ENCODE results near the gene FAU.
A peak's percentile ranks its signal among the peaks of the same experiment; 100 is the strongest.
"Not testable (repeated sequence)": the region's sequence is repeated elsewhere in the genome, so short reads cannot be mapped to it uniquely, and the experiment has no call there.

The FAU gene

GRCh38 chr11:65121865-65122696 lies at the start of gene FAU, which contains the start of gene MRPL49:
Gene FAU, minus strand, starts transcription at chr11:65122134. Its CDS starts 321 bp downstream, at chr11:65121813.
Gene MRPL49, plus strand, starts transcription at chr11:65122321. Its CDS starts 26 bp downstream, at chr11:65122347.
- peak; percentile 99 for DNase-seq

GRCh38 chr11:65170058-65170534 lies 48.2 kb upstream of the FAU start, which contains the start of gene SPDYC:
Gene SPDYC, plus strand, starts transcription at chr11:65170233. Its CDS starts 1,125 bp downstream, at chr11:65171358.
- no peak for DNase-seq

- no peak for DNase-seq
These were observed 47.3 kb upstream of the FAU start for GRCh38 chr11:65169164-65169641.

- DNase-seq = no peak
These were observed 45.7 kb upstream of the FAU start for GRCh38 chr11:65167656-65168055.

GRCh38 chr11:65166893-65167292 lies 45.0 kb upstream of the FAU start:
- no peak for DNase-seq

- no peak for DNase-seq
These were observed 43.7 kb upstream of the FAU start for GRCh38 chr11:65165410-65166317.

DNA sequence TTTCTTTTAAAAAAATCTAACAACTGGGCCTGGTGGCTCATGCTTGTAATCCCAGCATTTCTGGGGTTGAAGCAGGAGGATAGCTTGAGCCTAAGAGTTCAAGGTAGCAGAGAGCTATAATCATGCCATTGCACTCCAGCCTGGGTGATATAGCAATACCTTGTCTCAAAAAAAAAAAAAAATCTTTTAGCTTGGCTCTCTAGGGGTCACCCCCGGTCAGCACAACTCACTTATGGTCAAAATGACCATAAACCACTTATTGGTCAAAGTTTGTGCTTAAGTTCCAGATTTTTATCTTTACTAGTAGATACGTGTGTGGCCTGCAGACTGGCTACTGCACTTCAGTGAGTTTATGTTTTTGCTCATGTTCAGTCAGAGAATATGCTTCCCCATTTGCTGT lies 41.8 kb upstream of the FAU start:
- DNase-seq = no peak

GRCh38 chr11:65160643-65161042 lies 38.7 kb upstream of the FAU start:
- no peak for DNase-seq

DNA sequence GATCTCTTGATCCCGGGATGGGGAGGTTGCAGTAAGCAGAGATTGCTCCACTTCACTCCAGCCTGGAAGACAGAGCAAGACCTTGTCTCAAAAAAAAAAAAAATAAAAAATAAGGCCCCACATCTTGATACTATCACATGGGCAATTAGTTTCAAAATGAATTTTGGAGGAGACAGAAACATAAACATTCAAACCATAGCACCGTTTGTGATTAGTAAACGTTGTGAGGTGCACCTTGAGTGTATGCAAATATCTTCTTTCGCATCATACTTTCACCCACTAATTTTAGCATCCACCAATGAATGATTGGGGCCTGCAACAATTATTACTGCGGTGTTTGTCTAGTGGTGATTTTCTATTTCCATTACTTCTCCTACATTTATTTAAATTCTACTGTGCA lies 37.1 kb upstream of the FAU start:
- DNase-seq = no peak

DNA sequence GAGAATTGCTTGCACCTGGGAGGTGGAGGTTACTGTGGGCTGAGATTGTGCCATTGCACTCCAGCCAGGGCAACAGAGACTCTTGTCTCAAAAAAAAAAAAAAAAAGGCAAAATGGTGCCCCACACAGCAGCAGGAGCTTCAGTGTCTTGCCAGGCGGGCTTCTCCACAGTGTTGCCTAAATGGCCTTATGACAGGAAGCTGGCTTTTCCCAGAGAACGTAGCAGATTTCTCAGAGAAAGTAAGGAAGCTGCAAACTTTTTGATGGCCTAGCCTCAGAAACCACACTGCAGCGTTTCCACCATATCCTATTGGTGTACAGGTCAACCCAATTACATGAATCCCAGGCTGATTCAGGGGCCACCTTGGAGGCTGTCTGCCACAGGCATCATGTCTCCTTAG lies 35.4 kb upstream of the FAU start:
- DNase-seq = no peak

GRCh38 chr11:65156926-65157325 lies 35.0 kb upstream of the FAU start:
- no peak for DNase-seq

GRCh38 chr11:65156256-65156655 lies 34.3 kb upstream of the FAU start:
- no peak for DNase-seq

DNA sequence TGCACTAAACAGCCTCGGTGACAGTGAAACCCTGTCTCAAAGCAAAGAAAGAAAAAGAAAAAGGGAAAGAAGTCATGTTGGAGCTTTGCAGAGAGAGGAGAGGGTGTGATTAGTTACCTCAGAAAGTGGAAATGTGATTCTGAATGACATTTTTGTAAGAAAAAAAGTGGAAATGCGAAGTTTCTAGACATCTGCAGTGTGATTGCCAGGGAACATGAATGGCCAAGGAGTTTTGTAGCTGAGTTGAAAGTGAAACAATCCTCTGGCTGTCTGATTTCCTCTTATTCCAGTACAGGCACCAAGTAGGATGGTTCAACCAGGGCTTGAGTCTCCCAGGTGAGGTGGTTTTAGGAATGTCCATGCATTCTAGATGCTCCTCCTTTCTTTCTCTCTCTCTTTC lies 30.2 kb upstream of the FAU start:
- DNase-seq = no peak

DNA sequence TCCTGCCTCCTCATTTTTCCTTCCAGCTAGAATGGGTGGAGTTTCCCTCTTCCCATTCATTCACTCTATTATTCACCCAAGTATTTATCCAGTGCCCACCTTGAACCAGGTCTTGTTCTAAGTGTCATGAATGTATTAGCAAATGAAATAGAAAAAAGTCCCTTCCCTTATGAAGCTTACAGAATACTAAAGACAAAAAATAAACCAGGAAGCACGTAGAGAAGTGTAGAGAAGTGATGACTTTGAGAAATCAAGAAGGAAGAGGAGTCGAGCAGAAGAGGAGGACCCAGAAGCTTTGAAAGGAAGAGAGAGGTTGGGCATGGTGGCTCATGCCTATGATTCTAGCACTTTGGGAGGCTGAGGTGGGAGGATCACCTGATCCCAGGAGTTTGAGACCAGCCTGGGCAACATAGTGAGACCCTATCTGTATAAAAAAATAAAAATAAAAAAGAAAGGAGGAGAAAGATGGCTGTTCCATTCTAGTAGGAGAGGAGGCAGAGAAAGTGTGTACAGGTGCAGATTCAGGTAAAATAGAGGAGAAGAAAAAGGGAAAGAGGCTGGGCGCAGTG lies 29.5 kb upstream of the FAU start:
- no peak for DNase-seq

- DNase-seq = peak; percentile 65
These were observed 28.8 kb upstream of the FAU start for GRCh38 chr11:65150509-65151299.

DNA sequence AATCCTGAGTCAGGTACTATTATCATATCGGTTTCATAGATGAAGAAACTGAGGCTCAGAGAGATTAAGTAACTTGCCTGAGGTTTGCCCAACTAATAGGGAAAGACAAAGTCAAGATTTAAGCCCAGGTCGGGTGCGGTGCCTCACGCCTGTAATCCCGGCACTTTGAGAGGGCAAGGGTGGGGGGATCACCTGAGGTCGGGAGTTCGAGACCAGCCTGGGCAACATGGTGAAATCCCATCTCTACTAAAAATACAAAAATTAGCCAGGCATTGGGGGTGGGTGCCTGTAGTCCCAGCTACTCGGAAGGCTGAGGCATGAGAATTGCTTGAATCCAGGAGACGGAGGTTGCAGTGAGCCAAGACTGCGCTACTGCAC lies 28.2 kb upstream of the FAU start:
- DNase-seq = not testable (repeated sequence)

- DNase-seq = no peak
These were observed 26.7 kb upstream of the FAU start for GRCh38 chr11:65148657-65149056.

DNA sequence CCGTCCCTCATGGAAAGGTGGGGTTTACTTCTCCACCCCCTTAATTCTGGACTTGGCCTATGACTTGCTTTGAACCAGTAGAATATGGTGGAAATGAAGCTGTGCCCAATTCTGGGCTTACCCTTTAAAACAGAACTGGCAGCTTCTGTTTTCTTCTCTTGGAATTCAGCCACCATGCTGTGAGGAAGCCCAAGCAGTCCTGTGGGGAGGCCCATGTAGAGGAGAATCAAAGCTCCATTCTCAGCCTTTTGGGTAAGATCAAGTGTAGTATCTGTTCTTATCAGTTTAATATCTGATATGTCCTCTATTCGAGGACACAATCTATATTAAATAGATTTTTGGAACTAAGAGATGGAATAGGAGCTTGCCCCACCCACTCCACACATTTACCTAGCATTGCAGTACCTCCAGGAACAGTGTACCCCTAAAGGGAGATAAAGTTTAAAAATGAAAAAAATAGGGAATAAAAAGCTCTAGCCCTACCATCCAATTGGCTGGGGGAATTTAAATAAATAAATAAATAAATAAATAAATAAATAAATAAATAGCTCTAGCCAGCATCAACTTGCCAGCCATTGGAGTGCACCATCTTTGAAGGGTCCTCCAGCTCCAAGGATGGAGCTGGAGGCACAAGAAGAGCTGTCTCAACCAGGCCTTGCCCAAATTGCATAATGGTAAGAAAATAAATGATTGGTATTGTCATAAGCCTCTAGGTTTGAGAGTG lies 25.6 kb upstream of the FAU start:
- no peak for DNase-seq

DNA sequence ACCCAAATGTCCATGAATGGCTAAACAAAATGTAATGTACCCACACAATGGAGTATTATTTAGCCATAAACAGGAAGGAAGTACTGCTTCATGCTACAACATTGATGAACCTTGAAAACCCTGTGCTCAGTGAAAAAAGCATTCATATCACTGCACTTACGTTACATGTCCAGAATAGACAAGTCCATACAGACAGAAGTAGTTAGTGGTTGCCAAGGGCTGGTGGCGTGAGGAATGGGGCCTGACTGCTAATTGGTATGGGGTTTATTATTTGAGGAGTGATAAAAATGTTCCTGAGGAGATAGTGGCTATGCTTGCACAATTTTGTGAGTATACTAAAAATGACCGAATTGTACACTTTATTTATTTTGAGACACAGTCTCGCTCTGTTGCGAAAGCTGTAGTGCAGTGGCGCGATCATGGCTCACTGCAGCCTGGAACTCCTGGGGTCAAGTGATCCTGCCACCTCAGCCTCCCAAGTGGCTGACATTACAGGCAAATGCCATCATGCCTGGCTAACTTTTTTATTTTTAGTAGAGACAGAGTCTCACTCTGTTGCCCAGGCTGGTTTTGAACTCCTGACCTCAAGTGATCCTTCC lies 20.1 kb upstream of the FAU start:
- no peak for DNase-seq

- DNase-seq = no peak
These were observed 14.7 kb upstream of the FAU start for GRCh38 chr11:65136515-65137096.
